Right lobe of liver (tissue), 6 donors: ENCODE data around the gene PLEKHM2. TPM values are rescaled to one million over a fixed set of nuclear protein-coding genes. Genes with fewer than 3 reads are reported as not detected.

Experiments used
- ATAC-seq, 4 donors: fragments of 200-7000 bp; cut with Tn5 transposase; one replicate each; pipeline ENCODE4 v1.9.1; 2020; ENCODE audit warnings: mild to moderate bottlenecking in 4 of 4, moderate library complexity in 4 of 4
- DNase-seq, 3 donors: peaks; one replicate each; pipeline ENCODE4 v3.0.0-alpha.2; 2020
- H3K27ac ChIP-seq, 3 donors: fragments of 200-600 bp; one replicate each; pipeline ENCODE4 v1.8.0; 2022
- H3K27me3 ChIP-seq, 2 donors: fragments of 200-600 bp; one replicate each; pipeline ENCODE4 v1.8.0; 2022
- H3K36me3 ChIP-seq, 4 donors: fragments of 200-600 bp; sonication (generic) in 1 of 4; one replicate each; pipeline versions ENCODE4 v1.5.1 to v1.8.0; 2017 to 2022; ENCODE audit warnings: control low read depth in 1 of 4
- H3K4me1 ChIP-seq, 4 donors: fragments of 200-600 bp; sonication (generic) in 1 of 4; one replicate each; pipeline versions ENCODE4 v1.5.1 to v1.8.0; 2017 to 2022; ENCODE audit warnings: control low read depth in 1 of 4
- H3K4me3 ChIP-seq, 3 donors: fragments of 200-600 bp; one replicate each; pipeline ENCODE4 v1.8.0; 2022
- H3K9me3 ChIP-seq, 4 donors: fragments of 200-600 bp; sonication (generic) in 1 of 4; one replicate each; pipeline versions ENCODE4 v1.5.1 to v1.8.0; 2017 to 2022; ENCODE audit warnings: control low read depth in 1 of 4
- POLR2A ChIP-seq: fragments of 450-650 bp; IDR thresholded peaks from one replicate; pipeline ENCODE4 v1.6.1; 2017; ENCODE audit warnings: antibody characterized with exemption, mild to moderate bottlenecking
- WGBS: methylation state at CpG from one replicate; pipeline ENCODE4 v1.1.6; 2018; ENCODE audit warnings: low coverage, low lambda C conversion rate; ENCODE audit not compliant: insufficient coverage; ENCODE audit errors: missing lambda C conversion rate; 5-methylcytosine and 5-hydroxymethylcytosine counted together
- intact Hi-C, 2 donors: fragments of 100-400 bp; cut with DNase I; formaldehyde crosslinking; loops; one replicate each; pipeline versions ENCODE4 v1.11.2 to v1.14.1; 2022
- total RNA-seq, 6 experiments: library from RNA; depleted of rRNA in 2 of 6; stranded (reverse); fragments of >200 nt in 2 of 6; fragmentation: NEBNext Ultra II Directional in 3 of 6; extraction: Animal tissue kit (Norgen Biotek cat#: 25700) in 3 of 6; gene quantifications; one replicate each; pipeline versions ENCODE4 v1.1.0 to v1.2.4, GENCODE V29; 2016 to 2023
- TF ChIP-seq, protein P1 (sequence below), 4 donors: fragments of 200-600 bp in 3 of 4; fragments of 450-650 bp in 1 of 4; IDR thresholded peaks; one replicate each; pipeline versions ENCODE4 v1.5.1 to v1.8.0; 2016 to 2022; ENCODE audit warnings: antibody characterized with exemption in 4 of 4, mild to moderate bottlenecking in 2 of 4
- donor health status: DM: no; HTN: yes; CAD: no.
- donor health status: DM: no; HTN: no; CAD: no.
- donor health status: DM: no; HTN: no; CAD: no.
- donor health status: DM: no; HTN: yes; CAD: no.
- donor health status: DM: no; HTN: yes; CAD: no.

Gene PLEKHM2
- total RNA-seq, 6 experiments from 2014 or later, result 15.6 to 27.9 (median 20.2) TPM

DNA sequence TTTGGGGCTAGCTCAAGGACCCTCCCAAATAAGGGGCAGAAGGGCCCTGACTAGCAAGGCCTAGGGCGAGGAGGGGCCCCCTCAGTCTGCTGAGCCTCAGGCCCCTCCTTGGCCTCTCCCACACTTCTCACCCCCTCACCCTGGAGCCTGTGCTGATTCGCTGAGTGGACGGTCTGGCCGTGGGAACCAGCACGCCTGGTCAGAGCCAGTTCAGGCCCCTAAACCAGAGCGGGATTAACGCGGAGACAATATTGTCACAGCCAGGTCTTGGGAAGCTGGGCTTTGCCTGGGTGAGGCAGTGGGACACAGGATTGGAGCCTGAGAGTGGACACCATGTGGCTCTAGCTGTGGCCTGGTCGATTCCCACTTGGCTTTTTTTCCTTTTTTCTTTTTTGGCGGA is 69.7 kb downstream of the PLEKHM2 start:
- WGBS, result 87% methylated on average over 4 of the region's 10 CpGs
- Histone ChIP-seq H3K36me3 (no peaks in the 10 kb centered on the region), H3K4me3 (no peak overlapping the region), H3K4me1 (peaks cover 0 to 3% (median 0%) of the 10 kb centered on the region in 4 donors), H3K27ac (no peak overlapping the region), H3K27me3 (no peaks in the 10 kb centered on the region), H3K9me3 (no peaks in the 10 kb centered on the region)
- ATAC-seq (no peak), DNase-seq (no peak)
- TF ChIP-seq, protein P1, sequence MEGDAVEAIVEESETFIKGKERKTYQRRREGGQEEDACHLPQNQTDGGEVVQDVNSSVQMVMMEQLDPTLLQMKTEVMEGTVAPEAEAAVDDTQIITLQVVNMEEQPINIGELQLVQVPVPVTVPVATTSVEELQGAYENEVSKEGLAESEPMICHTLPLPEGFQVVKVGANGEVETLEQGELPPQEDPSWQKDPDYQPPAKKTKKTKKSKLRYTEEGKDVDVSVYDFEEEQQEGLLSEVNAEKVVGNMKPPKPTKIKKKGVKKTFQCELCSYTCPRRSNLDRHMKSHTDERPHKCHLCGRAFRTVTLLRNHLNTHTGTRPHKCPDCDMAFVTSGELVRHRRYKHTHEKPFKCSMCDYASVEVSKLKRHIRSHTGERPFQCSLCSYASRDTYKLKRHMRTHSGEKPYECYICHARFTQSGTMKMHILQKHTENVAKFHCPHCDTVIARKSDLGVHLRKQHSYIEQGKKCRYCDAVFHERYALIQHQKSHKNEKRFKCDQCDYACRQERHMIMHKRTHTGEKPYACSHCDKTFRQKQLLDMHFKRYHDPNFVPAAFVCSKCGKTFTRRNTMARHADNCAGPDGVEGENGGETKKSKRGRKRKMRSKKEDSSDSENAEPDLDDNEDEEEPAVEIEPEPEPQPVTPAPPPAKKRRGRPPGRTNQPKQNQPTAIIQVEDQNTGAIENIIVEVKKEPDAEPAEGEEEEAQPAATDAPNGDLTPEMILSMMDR (IDR thresholded peaks at IDR 0.05), result no peak
- TF ChIP-seq POLR2A, result no peak
- intact Hi-C loops, result no loop called here

DNA sequence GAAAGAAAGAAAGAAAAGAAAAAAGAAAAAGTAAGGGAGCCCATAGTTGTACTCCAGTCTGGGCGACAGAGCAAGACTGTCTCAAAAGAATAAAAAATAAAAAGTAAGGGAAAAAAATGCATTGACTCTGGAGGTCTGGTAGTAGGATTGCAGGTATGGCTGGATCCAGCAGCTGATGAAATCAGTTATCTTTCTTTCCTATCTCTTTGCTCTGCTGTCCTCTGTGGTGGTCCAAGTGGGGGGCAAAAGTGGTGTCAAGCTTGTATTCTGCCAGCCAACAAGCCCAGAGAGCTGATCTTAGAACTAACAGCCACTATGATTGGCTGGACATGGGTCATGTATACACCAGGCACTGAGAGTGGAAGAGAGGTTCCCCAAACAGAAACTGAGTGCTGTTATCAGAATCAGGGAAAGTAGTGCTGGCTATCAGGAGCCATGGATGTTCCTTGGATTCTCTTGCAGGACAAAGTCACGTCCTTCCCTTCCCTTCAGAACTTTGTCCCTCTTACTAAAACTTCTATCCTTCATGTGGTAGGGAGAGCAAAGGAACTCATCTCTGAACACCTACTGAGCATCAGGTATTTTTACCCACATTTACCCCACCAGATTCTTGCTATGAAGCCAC is 71.0 kb downstream of the PLEKHM2 start:
- ATAC-seq (no peak), DNase-seq (no peak)
- no peaks in the 10 kb centered on the region for H3K9me3 ChIP-seq
- intact Hi-C loops, result no loop called here
- H3K27ac ChIP-seq, result no peak overlapping the region
- H3K36me3 ChIP-seq, result no peaks in the 10 kb centered on the region
- H3K27me3 ChIP-seq, result no peaks in the 10 kb centered on the region
- H3K4me1 ChIP-seq, result peaks cover 0 to 6% (median 0%) of the 10 kb centered on the region in 4 donors
- TF ChIP-seq POLR2A, result no peak
- TF ChIP-seq, protein P1 (IDR thresholded peaks at IDR 0.05), result no peak
- WGBS, result 75% methylated on average over 1 of the region's 2 CpGs
- no peak overlapping the region for H3K4me3 ChIP-seq

DNA sequence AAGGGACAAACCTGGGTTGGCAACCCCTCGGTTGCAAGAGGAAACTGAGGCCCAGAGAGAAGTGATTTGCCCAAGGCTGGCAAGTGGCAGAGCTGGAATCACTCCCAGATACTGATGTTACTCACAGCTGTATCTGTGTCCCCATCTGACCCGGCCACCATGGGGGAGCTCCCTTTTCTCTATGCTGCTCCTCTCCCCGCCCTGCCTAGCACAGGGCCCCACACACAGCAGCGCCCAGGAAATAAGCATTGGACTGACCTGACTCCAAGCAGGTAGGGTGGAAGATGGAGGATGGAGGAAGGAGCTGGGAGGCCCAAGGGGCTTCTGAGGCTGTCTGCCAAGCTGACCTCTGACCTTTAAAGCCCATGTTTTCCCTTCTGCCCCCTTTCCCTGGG is 71.5 kb downstream of the PLEKHM2 start:
- H3K27ac ChIP-seq, result no peak overlapping the region
- WGBS, result 61% methylated on average over 3 of the region's 4 CpGs

DNA sequence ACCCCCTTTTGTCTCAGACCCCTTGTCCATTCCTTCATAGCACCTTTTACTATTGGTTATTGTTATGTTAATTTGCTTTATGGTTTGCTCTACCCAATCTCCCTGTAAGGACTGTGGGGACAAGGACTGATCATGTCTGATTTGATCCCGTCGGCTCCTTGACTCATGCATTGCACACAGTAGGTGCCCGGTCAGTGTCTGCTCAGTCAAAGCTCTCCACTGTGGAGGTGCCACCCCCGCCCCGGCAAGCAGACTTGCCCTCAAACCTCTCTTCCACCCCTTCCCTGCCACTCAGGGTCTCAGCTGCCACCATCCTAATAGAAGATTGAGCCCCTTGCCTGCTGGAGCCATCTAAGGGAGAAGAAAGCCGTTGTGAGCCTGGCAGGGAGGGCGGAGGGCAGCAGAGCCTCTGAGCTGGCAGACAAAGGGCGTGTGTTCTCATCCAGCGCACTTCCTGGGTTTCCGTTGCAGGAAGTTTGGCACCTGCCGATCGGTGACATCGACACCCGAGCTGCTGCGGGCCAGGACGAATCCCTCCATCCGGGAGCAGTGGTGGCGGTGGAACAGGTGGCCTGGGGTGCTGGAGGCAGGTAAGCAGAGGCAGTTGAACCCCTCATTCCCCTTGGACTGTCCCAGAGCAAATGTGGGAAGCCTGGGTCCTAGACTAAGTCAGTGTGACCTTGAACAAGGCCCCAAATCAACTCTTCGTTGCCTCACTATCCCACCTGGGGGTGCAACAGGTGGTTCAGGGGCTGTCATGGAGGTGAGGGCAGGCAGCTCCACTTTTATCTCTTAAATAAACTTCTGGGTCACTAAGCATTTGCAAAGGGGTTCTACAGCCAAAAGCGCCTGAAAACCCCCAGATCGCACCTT is 72.3 kb downstream of the PLEKHM2 start:
- no peak for DNase-seq
- Histone ChIP-seq H3K36me3 (no peaks in the 10 kb centered on the region), H3K4me3 (no peak overlapping the region), H3K9me3 (no peaks in the 10 kb centered on the region), H3K4me1 (peaks cover 0 to 6% (median 0%) of the 10 kb centered on the region in 4 donors), H3K27me3 (no peaks in the 10 kb centered on the region), H3K27ac (no peak overlapping the region)
- intact Hi-C loops, result no loop called here
- peak; percentile 8 to 35 (median 24) for ATAC-seq
- WGBS, result 58% methylated on average over 6 of the region's 21 CpGs
- TF ChIP-seq POLR2A, result peak; percentile 58
- TF ChIP-seq, protein P1 (IDR thresholded peaks at IDR 0.05), result no peak

More for the DNA sequence above, 71.5 kb downstream of the PLEKHM2 start:
- intact Hi-C loops, result no loop called here
- H3K4me3 ChIP-seq, result no peak overlapping the region
- DNase-seq, result no peak
- no peak for ATAC-seq
- no peaks in the 10 kb centered on the region for H3K9me3 ChIP-seq
- peaks cover 0 to 6% (median 0%) of the 10 kb centered on the region in 4 donors for H3K4me1 ChIP-seq
- no peaks in the 10 kb centered on the region for H3K36me3 ChIP-seq
- TF ChIP-seq POLR2A, result no peak
- TF ChIP-seq, protein P1 (IDR thresholded peaks at IDR 0.05), result no peak
- H3K27me3 ChIP-seq, result no peaks in the 10 kb centered on the region
